ENCODE results near the gene CMTM6.

The CMTM6 gene

GRCh38 chr3:32456429-32457130, 46.1 kb downstream of the CMTM6 start:
- Histone ChIP-seq H3K36me3 (ENCODE audit: control insufficient read depth, insufficient read depth, low read length) (no peaks in the 10 kb centered on the region), H3K27ac (ENCODE audit: low read length) (no peak overlapping the region), H3K4me3 (ENCODE audit: low read length) (no peak overlapping the region), H3K4me1 (ENCODE audit: control insufficient read depth, insufficient read depth, low read length) (peaks cover 4% of the 10 kb centered on the region; the same call in 1 of the 2 replicates), H3K9me3 (ENCODE audit: control insufficient read depth, insufficient read depth, low read length) (no peaks in the 10 kb centered on the region), H3K27me3 (ENCODE audit: control insufficient read depth, insufficient read depth, low read length) (no peaks in the 10 kb centered on the region)
- no CpG with 5 or more reads among the region's 11 CpGs for WGBS (ENCODE audit: insufficient coverage, insufficient read length)
- DNase-seq (ENCODE audit: low read depth, low spot score) = no peak

DNA sequence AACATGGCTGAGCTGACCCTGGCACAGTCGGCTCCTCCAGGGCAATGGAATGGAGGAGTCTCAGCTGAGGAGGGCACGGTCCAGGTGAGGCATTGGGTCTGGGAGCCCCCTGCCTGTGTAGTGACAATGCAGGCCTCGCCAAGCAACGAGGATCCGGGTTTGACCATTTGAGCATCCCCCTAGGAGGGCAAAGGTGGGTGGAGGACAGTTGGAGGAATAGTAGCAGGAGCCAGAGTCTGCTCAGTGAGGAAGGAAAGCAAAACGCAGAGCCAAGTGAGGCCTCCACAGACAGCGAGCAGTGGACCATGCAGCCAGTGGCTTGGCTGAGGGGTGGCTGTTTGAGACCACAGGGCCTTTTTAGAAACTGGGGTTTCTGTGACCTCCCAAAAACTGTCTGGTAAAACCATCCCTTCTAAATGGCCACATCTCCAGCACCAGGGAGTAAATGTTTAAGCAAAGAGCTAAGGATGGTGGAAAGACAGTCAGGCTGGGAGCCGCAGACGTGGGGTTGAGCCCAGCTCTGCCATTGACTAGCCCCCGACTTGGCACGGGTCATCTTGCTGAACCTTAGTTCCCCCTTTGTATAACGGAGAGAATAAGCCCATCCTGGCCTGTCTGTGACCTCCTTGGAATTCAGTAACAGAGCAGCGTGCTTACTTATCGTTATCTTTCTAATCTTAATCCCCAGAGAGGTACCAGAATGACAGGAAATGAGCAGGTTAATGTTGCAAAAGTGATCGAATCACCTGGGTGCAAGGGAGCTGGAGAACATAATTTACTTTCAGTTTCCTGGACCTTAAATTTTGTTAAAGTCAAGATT, 46.8 kb downstream of the CMTM6 start:
- H3K4me3 ChIP-seq (ENCODE audit: low read length) = no peak overlapping the region
- no peaks in the 10 kb centered on the region for H3K36me3 ChIP-seq (ENCODE audit: control insufficient read depth, insufficient read depth, low read length)
- peaks cover 4% of the 10 kb centered on the region; the same call in 1 of the 2 replicates for H3K4me1 ChIP-seq (ENCODE audit: control insufficient read depth, insufficient read depth, low read length)
- WGBS (ENCODE audit: insufficient coverage, insufficient read length) = no CpG with 5 or more reads among the region's 15 CpGs
- H3K27ac ChIP-seq (ENCODE audit: low read length) = no peak overlapping the region
- no peaks in the 10 kb centered on the region for H3K9me3 ChIP-seq (ENCODE audit: control insufficient read depth, insufficient read depth, low read length)
- no peaks in the 10 kb centered on the region for H3K27me3 ChIP-seq (ENCODE audit: control insufficient read depth, insufficient read depth, low read length)
- no peak for DNase-seq (ENCODE audit: low read depth, low spot score)

DNA sequence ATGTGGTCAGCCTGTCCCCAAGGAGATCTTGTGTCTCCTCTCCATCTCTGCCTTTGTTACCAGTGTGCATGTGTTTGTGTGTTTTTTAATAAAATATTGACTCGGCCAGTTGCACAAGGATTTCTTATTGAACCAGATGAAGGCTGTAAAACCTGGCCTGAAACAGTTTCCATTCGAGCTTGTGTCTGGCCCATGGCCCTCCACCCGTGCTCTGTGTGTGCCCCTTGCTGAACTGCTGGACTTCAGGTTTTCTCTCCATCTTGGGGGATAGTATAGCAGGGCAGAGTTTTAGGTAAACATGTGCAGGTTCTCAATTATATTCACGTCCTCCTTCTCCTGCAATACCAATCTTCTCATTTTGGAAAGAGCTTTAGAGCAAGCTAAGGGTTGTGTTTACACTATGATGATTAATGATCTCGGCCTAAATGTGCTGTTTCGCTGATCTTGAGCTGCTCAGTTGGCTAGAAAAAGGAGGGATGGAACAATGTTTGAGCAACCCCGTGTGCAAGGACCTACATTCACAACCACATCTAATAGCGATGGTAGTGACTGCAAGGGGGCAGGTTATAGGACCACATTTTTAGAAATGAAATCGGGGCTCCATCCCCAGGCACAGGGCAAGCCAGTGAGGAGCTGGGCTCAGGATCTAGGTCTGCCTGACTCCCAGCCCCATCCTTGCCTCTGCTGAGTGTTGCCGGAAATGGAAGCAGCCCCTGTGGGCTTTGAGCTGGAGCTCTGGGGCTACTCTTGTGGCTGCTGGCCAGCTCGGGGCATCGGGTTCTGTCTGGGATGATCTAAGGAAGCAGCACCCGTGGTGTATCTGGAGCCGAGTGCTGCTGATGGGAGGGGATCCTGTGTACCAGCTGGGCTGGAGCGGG, 47.7 kb downstream of the CMTM6 start:
- Histone ChIP-seq H3K4me3 (ENCODE audit: low read length) (no peak overlapping the region), H3K27me3 (ENCODE audit: control insufficient read depth, insufficient read depth, low read length) (no peaks in the 10 kb centered on the region), H3K4me1 (ENCODE audit: control insufficient read depth, insufficient read depth, low read length) (peaks cover 4% of the 10 kb centered on the region; the same call in 1 of the 2 replicates), H3K27ac (ENCODE audit: low read length) (no peak overlapping the region), H3K9me3 (ENCODE audit: control insufficient read depth, insufficient read depth, low read length) (no peaks in the 10 kb centered on the region), H3K36me3 (ENCODE audit: control insufficient read depth, insufficient read depth, low read length) (peaks cover 3% of the 10 kb centered on the region; the same call in 1 of the 2 replicates)
- WGBS (ENCODE audit: insufficient coverage, insufficient read length) = no CpG with 5 or more reads among the region's 15 CpGs
- DNase-seq (ENCODE audit: low read depth, low spot score) = no peak

- H3K27me3 ChIP-seq (ENCODE audit: control insufficient read depth, insufficient read depth, low read length) = no peaks in the 10 kb centered on the region
- H3K36me3 ChIP-seq (ENCODE audit: control insufficient read depth, insufficient read depth, low read length) = peaks cover 3% of the 10 kb centered on the region; the same call in 1 of the 2 replicates
- no peaks in the 10 kb centered on the region for H3K9me3 ChIP-seq (ENCODE audit: control insufficient read depth, insufficient read depth, low read length)
- no peak overlapping the region for H3K27ac ChIP-seq (ENCODE audit: low read length)
- WGBS (ENCODE audit: insufficient coverage, insufficient read length) = no CpG with 5 or more reads among the region's 6 CpGs
- 0 out of 2 replicates have a peak, but pooled peaks cover 2% of the 10 kb centered on the region for H3K4me1 ChIP-seq (ENCODE audit: control insufficient read depth, insufficient read depth, low read length)
- no peak for DNase-seq (ENCODE audit: low read depth, low spot score)
- H3K4me3 ChIP-seq (ENCODE audit: low read length) = no peak overlapping the region
Measured at GRCh38 chr3:32454111-32454510, 48.5 kb downstream of the CMTM6 start.

GRCh38 chr3:32453346-32453745, 49.3 kb downstream of the CMTM6 start:
- no peak overlapping the region for H3K4me3 ChIP-seq (ENCODE audit: low read length)
- H3K9me3 ChIP-seq (ENCODE audit: control insufficient read depth, insufficient read depth, low read length) = no peaks in the 10 kb centered on the region
- DNase-seq (ENCODE audit: low read depth, low spot score) = no peak
- no peak overlapping the region for H3K27ac ChIP-seq (ENCODE audit: low read length)
- H3K27me3 ChIP-seq (ENCODE audit: control insufficient read depth, insufficient read depth, low read length) = no peaks in the 10 kb centered on the region
- no CpG with 5 or more reads among the region's 5 CpGs for WGBS (ENCODE audit: insufficient coverage, insufficient read length)
- peaks cover 3% of the 10 kb centered on the region; the same call in 1 of the 2 replicates for H3K36me3 ChIP-seq (ENCODE audit: control insufficient read depth, insufficient read depth, low read length)
- 0 out of 2 replicates have a peak, but pooled peaks cover 2% of the 10 kb centered on the region for H3K4me1 ChIP-seq (ENCODE audit: control insufficient read depth, insufficient read depth, low read length)

DNA sequence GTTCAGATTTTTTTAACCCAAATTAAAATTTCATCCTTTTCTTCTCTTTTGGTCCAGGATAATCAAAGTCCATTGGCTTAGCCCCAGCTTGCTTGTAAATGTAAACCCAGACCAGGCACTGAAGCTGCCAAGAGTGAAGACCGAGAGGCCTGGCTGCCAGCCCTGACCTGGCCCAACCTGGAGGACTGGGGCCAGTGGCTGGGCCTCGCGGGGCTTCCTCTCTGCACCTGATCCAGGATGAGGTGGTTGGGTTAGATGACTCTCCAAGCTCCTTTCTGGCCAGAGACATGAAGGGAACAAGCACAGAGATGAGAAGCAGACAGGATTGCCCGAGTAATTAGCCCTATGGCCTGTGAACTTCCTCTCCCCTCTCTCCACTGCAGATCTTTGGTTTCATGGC, 50.6 kb downstream of the CMTM6 start:
- Histone ChIP-seq H3K36me3 (ENCODE audit: control insufficient read depth, insufficient read depth, low read length) (peaks cover 3% of the 10 kb centered on the region; the same call in 1 of the 2 replicates), H3K4me1 (ENCODE audit: control insufficient read depth, insufficient read depth, low read length) (no peaks in the 10 kb centered on the region), H3K27me3 (ENCODE audit: control insufficient read depth, insufficient read depth, low read length) (no peaks in the 10 kb centered on the region), H3K4me3 (ENCODE audit: low read length) (no peak overlapping the region), H3K27ac (ENCODE audit: low read length) (no peak overlapping the region), H3K9me3 (ENCODE audit: control insufficient read depth, insufficient read depth, low read length) (no peaks in the 10 kb centered on the region)
- no peak for DNase-seq (ENCODE audit: low read depth, low spot score)
- no CpG with 5 or more reads among the region's 4 CpGs for WGBS (ENCODE audit: insufficient coverage, insufficient read length)

GRCh38 chr3:32450992-32451659, 51.5 kb downstream of the CMTM6 start:
- WGBS (ENCODE audit: insufficient coverage, insufficient read length) = no CpG with 5 or more reads among the region's 12 CpGs
- no peak for DNase-seq (ENCODE audit: low read depth, low spot score)
- no peak overlapping the region for H3K27ac ChIP-seq (ENCODE audit: low read length)

GRCh38 chr3:32450426-32450825, 52.2 kb downstream of the CMTM6 start:
- no CpG with 5 or more reads among the region's 2 CpGs for WGBS (ENCODE audit: insufficient coverage, insufficient read length)
- H3K9me3 ChIP-seq (ENCODE audit: control insufficient read depth, insufficient read depth, low read length) = no peaks in the 10 kb centered on the region
- no peak for DNase-seq (ENCODE audit: low read depth, low spot score)
- H3K4me1 ChIP-seq (ENCODE audit: control insufficient read depth, insufficient read depth, low read length) = no peaks in the 10 kb centered on the region
- H3K27ac ChIP-seq (ENCODE audit: low read length) = no peak overlapping the region
- no peak overlapping the region for H3K4me3 ChIP-seq (ENCODE audit: low read length)
- H3K27me3 ChIP-seq (ENCODE audit: control insufficient read depth, insufficient read depth, low read length) = no peaks in the 10 kb centered on the region
- peaks cover 3% of the 10 kb centered on the region; the same call in 1 of the 2 replicates for H3K36me3 ChIP-seq (ENCODE audit: control insufficient read depth, insufficient read depth, low read length)

More at GRCh38 chr3:32450992-32451659, 51.5 kb downstream of the CMTM6 start:
- Histone ChIP-seq H3K4me3 (ENCODE audit: low read length) (no peak overlapping the region), H3K4me1 (ENCODE audit: control insufficient read depth, insufficient read depth, low read length) (no peaks in the 10 kb centered on the region), H3K36me3 (ENCODE audit: control insufficient read depth, insufficient read depth, low read length) (peaks cover 3% of the 10 kb centered on the region; the same call in 1 of the 2 replicates), H3K9me3 (ENCODE audit: control insufficient read depth, insufficient read depth, low read length) (no peaks in the 10 kb centered on the region), H3K27me3 (ENCODE audit: control insufficient read depth, insufficient read depth, low read length) (no peaks in the 10 kb centered on the region)

DNA sequence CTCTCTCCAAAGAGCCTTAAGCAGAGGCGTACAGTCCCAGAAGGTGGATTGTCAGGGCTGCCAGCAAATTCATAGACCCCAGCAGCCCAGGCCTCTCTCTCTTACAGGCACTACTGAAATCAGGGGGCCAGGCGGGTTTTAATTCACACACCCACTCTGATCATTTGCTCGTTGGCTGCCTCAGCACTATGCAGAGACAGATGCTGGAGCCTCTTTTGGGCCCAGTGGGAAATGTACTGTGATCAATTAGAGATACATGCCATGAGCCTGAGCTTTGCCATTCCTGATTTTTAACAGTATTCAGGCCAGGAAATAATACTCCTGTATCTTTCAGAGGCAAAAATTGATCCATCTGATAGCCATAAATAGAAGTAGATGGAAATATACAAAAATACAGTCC, 53.0 kb downstream of the CMTM6 start:
- Histone ChIP-seq H3K9me3 (ENCODE audit: control insufficient read depth, insufficient read depth, low read length) (no peaks in the 10 kb centered on the region), H3K27me3 (ENCODE audit: control insufficient read depth, insufficient read depth, low read length) (no peaks in the 10 kb centered on the region), H3K27ac (ENCODE audit: low read length) (no peak overlapping the region), H3K4me3 (ENCODE audit: low read length) (no peak overlapping the region), H3K36me3 (ENCODE audit: control insufficient read depth, insufficient read depth, low read length) (peaks cover 3% of the 10 kb centered on the region; the same call in 1 of the 2 replicates), H3K4me1 (ENCODE audit: control insufficient read depth, insufficient read depth, low read length) (no peaks in the 10 kb centered on the region)
- WGBS (ENCODE audit: insufficient coverage, insufficient read length) = no CpG with 5 or more reads among the region's 3 CpGs
- DNase-seq (ENCODE audit: low read depth, low spot score) = no peak
